ENCODE results near the gene ANP32E.

Gene ANP32E

GRCh38 chr1:150178548-150178947 lies 57.4 kb downstream of the ANP32E start (continued):
- TF ChIP-seq, protein P1, sequence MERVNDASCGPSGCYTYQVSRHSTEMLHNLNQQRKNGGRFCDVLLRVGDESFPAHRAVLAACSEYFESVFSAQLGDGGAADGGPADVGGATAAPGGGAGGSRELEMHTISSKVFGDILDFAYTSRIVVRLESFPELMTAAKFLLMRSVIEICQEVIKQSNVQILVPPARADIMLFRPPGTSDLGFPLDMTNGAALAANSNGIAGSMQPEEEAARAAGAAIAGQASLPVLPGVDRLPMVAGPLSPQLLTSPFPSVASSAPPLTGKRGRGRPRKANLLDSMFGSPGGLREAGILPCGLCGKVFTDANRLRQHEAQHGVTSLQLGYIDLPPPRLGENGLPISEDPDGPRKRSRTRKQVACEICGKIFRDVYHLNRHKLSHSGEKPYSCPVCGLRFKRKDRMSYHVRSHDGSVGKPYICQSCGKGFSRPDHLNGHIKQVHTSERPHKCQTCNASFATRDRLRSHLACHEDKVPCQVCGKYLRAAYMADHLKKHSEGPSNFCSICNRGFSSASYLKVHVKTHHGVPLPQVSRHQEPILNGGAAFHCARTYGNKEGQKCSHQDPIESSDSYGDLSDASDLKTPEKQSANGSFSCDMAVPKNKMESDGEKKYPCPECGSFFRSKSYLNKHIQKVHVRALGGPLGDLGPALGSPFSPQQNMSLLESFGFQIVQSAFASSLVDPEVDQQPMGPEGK (tag by site-specific recombination; IDR thresholded peaks at IDR 0.05): no peak
- TF ChIP-seq BCL11A (tag by site-specific recombination; IDR thresholded peaks at IDR 0.05; ENCODE audit: low read depth): no peak
- TF ChIP-seq SP3 (tag by site-specific recombination; IDR thresholded peaks at IDR 0.05): no peak
- no peak for TF ChIP-seq ZNF600 (tag by site-specific recombination; IDR thresholded peaks at IDR 0.05)
- TF ChIP-seq GLI2 (tag by site-specific recombination; IDR thresholded peaks at IDR 0.05; ENCODE audit: borderline replicate concordance, low read depth): no peak
- TF ChIP-seq SCRT2 (tag by site-specific recombination; IDR thresholded peaks at IDR 0.05): no peak
- TF ChIP-seq ZNF837 (tag by site-specific recombination; IDR thresholded peaks at IDR 0.05): no peak
- no peak for TF ChIP-seq ZNF843 (tag by site-specific recombination; IDR thresholded peaks at IDR 0.05)

DNA sequence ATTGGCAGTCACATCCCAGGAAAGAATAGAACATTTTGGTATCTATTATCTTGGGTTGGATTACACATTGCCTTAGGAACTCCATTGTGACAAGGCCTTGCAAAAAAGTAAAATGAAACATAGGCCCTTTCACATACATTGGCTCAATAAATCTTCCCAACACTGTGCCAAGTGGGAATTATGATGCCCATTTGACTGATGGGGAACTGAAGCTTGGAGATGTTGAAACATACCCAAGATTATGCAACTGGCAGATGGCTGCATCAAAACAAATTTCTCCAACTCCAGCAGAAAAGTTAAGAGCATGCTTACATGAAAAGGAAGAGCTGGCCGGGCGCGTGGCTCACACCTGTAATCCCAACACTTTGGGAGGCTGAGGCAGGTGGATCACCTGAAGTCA lies 59.3 kb downstream of the ANP32E start:
- TF ChIP-seq, protein P2, sequence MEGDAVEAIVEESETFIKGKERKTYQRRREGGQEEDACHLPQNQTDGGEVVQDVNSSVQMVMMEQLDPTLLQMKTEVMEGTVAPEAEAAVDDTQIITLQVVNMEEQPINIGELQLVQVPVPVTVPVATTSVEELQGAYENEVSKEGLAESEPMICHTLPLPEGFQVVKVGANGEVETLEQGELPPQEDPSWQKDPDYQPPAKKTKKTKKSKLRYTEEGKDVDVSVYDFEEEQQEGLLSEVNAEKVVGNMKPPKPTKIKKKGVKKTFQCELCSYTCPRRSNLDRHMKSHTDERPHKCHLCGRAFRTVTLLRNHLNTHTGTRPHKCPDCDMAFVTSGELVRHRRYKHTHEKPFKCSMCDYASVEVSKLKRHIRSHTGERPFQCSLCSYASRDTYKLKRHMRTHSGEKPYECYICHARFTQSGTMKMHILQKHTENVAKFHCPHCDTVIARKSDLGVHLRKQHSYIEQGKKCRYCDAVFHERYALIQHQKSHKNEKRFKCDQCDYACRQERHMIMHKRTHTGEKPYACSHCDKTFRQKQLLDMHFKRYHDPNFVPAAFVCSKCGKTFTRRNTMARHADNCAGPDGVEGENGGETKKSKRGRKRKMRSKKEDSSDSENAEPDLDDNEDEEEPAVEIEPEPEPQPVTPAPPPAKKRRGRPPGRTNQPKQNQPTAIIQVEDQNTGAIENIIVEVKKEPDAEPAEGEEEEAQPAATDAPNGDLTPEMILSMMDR (tag by site-specific recombination; IDR thresholded peaks at IDR 0.05): no peak
- TF ChIP-seq FEZF1 (tag by site-specific recombination; IDR thresholded peaks at IDR 0.05) (no peak), ZNF768 (tag by site-specific recombination; IDR thresholded peaks at IDR 0.05) (no peak), ZNF26 (tag by site-specific recombination; IDR thresholded peaks at IDR 0.05) (no peak), MYNN (tag by site-specific recombination; IDR thresholded peaks at IDR 0.05; ENCODE audit: borderline replicate concordance) (no peak), ZNF549 (tag by site-specific recombination; IDR thresholded peaks at IDR 0.05) (no peak)
- H3K9me3 ChIP-seq (ENCODE audit: control insufficient read depth, insufficient read depth, low read depth, low read length): no peaks in the 10 kb centered on the region
- H3K4me3 ChIP-seq (ENCODE audit: low read depth, low read length): no peak overlapping the region
- ChIA-PET CTCF (interaction anchor here (0.6 to 3.4 kb wide), 5 partner anchors 10 to 209 kb away, joined by 3 to 20 read pairs (median 5); no protein-coding TSS in a partner anchor), POLR2A (interaction anchor here (0.7 kb wide), 1 partner anchor 15 kb away, joined by 5 read pairs; no protein-coding TSS in a partner anchor)
- no peaks in the 10 kb centered on the region for H3K36me3 ChIP-seq (ENCODE audit: control insufficient read depth in 2 of 2, insufficient read depth in 1 of 2, low read length in 2 of 2)
- H3K4me1 ChIP-seq (ENCODE audit: control insufficient read depth, insufficient read depth, low read length): no peaks in the 10 kb centered on the region
- H3K27ac ChIP-seq (ENCODE audit: extremely low read depth, low read depth, low read length): no peak overlapping the region

DNA sequence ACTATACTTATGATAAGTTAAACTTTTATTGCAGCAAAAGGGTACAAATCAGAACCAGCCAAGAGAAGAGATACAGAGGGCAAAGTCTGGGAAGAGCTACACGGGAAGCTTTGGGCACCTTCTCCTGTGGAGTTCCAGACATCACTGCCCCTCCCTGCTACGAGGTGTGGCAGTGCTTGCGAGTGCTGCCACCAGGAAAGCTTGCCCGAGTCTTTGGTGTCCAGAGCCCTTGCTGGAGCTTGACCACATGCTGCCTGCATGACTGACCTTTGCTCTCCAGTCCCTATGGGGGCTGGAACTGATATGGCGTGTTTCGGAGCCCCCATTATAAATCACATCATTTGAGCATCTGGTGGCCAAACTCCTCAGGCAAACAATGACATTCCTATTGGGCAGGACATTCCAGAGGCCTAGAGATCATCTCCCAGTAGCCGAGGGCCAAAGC lies 62.7 kb downstream of the ANP32E start:
- ChIA-PET POLR2A (no interaction called here), CTCF (interaction anchor here (5.2 kb wide), 1 partner anchor 14 kb away, joined by 29 read pairs; no protein-coding TSS in a partner anchor)
- Histone ChIP-seq H3K27ac (ENCODE audit: extremely low read depth, low read depth, low read length) (no peak overlapping the region), H3K9me3 (ENCODE audit: control insufficient read depth, insufficient read depth, low read depth, low read length) (no peaks in the 10 kb centered on the region), H3K4me3 (ENCODE audit: low read depth, low read length) (no peak overlapping the region), H3K4me1 (ENCODE audit: control insufficient read depth, insufficient read depth, low read length) (no peaks in the 10 kb centered on the region), H3K36me3 (ENCODE audit: control insufficient read depth in 2 of 2, insufficient read depth in 1 of 2, low read length in 2 of 2) (no peaks in the 10 kb centered on the region)
- TF ChIP-seq ZNF341 (tag by site-specific recombination; IDR thresholded peaks at IDR 0.05; ENCODE audit: low read depth): peak; percentile 59
- no peak for TF ChIP-seq HOXC10 (CRISPR knock-in tag; IDR thresholded peaks at IDR 0.05)
- no peak for TF ChIP-seq FEZF1 (tag by site-specific recombination; IDR thresholded peaks at IDR 0.05)
- TF ChIP-seq, protein P3, sequence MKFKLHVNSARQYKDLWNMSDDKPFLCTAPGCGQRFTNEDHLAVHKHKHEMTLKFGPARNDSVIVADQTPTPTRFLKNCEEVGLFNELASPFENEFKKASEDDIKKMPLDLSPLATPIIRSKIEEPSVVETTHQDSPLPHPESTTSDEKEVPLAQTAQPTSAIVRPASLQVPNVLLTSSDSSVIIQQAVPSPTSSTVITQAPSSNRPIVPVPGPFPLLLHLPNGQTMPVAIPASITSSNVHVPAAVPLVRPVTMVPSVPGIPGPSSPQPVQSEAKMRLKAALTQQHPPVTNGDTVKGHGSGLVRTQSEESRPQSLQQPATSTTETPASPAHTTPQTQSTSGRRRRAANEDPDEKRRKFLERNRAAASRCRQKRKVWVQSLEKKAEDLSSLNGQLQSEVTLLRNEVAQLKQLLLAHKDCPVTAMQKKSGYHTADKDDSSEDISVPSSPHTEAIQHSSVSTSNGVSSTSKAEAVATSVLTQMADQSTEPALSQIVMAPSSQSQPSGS (tag by site-specific recombination; IDR thresholded peaks at IDR 0.05; ENCODE audit: low read depth): no peak
- TF ChIP-seq OSR2 (tag by site-specific recombination; IDR thresholded peaks at IDR 0.05): no peak
- no peak for TF ChIP-seq BCL6B (tag by site-specific recombination; IDR thresholded peaks at IDR 0.05)
- no peak for TF ChIP-seq ZNF175 (tag by site-specific recombination; IDR thresholded peaks at IDR 0.05)
- TF ChIP-seq ZSCAN4 (tag by site-specific recombination; IDR thresholded peaks at IDR 0.05): no peak

Data from HEK293 (cell line).